Liver (tissue), 9 donors: Measurements from ENCODE around the gene PBOV1. TPM values are rescaled to one million over a fixed set of nuclear protein-coding genes. Genes with fewer than 3 reads are reported as not detected.

Source experiments
- DNase-seq: peaks from one replicate; pipeline ENCODE4 v3.0.0-alpha.2; 2017; ENCODE audit warnings: low spot score
- H3K27ac ChIP-seq, 2 donors: one replicate each; pipeline ENCODE4 v1.7.0; 2013; ENCODE audit warnings: inconsistent platforms in 2 of 2, low read length in 2 of 2, control low read depth in 1 of 2, low read depth in 1 of 2, mild to moderate bottlenecking in 1 of 2
- H3K27me3 ChIP-seq, 4 donors: one replicate each; pipeline versions ENCODE4 v1.6.1 to v1.7.0; 2013; ENCODE audit warnings: low read length in 3 of 4, inconsistent platforms in 1 of 4, mild to moderate bottlenecking in 1 of 4, moderate library complexity in 1 of 4; ENCODE audit not compliant: control insufficient read depth in 4 of 4, insufficient read depth in 4 of 4
- H3K36me3 ChIP-seq, 4 donors: one replicate each; pipeline versions ENCODE4 v1.6.1 to v1.7.0; 2013; ENCODE audit warnings: low read length in 3 of 4, mild to moderate bottlenecking in 3 of 4, low read depth in 1 of 4, moderate library complexity in 1 of 4; ENCODE audit not compliant: control insufficient read depth in 4 of 4, insufficient read depth in 3 of 4
- H3K4me1 ChIP-seq, 4 donors: one replicate each; pipeline versions ENCODE4 v1.6.1 to v1.7.0; 2013; ENCODE audit warnings: low read length in 3 of 4, mild to moderate bottlenecking in 3 of 4, moderate library complexity in 1 of 4; ENCODE audit not compliant: control insufficient read depth in 4 of 4, insufficient read depth in 4 of 4
- H3K4me3 ChIP-seq, 3 donors: one replicate each; pipeline versions ENCODE4 v1.6.1 to v1.7.0; 2013; ENCODE audit warnings: low read length in 3 of 3, control low read depth in 1 of 3, low read depth in 1 of 3, mild to moderate bottlenecking in 1 of 3
- H3K9ac ChIP-seq, 2 donors: one replicate each; pipeline ENCODE4 v1.7.0; 2013; ENCODE audit warnings: low read length in 2 of 2, mild to moderate bottlenecking in 2 of 2, moderate library complexity in 2 of 2, control low read depth in 1 of 2, low read depth in 1 of 2
- H3K9me3 ChIP-seq, 4 donors: one replicate each; pipeline versions ENCODE4 v1.6.1 to v1.7.0; 2013; ENCODE audit warnings: low read length in 3 of 4; ENCODE audit not compliant: control insufficient read depth in 4 of 4
- EGR1 ChIP-seq, 2 donors: IDR thresholded peaks; 2 replicates each; pipeline ENCODE4 v1.6.1; 2016 to 2018; ENCODE audit warnings: antibody characterized with exemption in 2 of 2, low read depth in 2 of 2
- FOXA1 ChIP-seq: IDR thresholded peaks from 2 replicates; pipeline ENCODE4 v1.6.1; 2016; ENCODE audit warnings: antibody characterized with exemption
- FOXA2 ChIP-seq: IDR thresholded peaks from 2 replicates; pipeline ENCODE4 v1.6.1; 2016; ENCODE audit warnings: antibody characterized with exemption
- GABPA ChIP-seq, 2 donors: IDR thresholded peaks in 1 of 2; conservative IDR thresholded peaks in 1 of 2; 2 replicates each; pipeline ENCODE4 v1.6.1; 2016; ENCODE audit warnings: antibody characterized with exemption in 2 of 2, mild to moderate bottlenecking in 1 of 2, moderate library complexity in 1 of 2
- HNF4A ChIP-seq, 2 donors: conservative IDR thresholded peaks; 2 replicates each; pipeline ENCODE4 v1.6.1; 2016; ENCODE audit warnings: antibody characterized with exemption in 2 of 2, mild to moderate bottlenecking in 2 of 2
- HNF4G ChIP-seq: IDR thresholded peaks from 2 replicates; pipeline ENCODE4 v1.6.1; 2016; ENCODE audit warnings: antibody characterized with exemption
- JUND ChIP-seq, 2 donors: IDR thresholded peaks; 2 replicates each; pipeline ENCODE4 v1.6.1; 2016; ENCODE audit warnings: antibody characterized with exemption in 2 of 2
- NR2F2 ChIP-seq: IDR thresholded peaks from 2 replicates; pipeline ENCODE4 v1.6.1; 2016; ENCODE audit warnings: antibody characterized with exemption
- RAD21 ChIP-seq, 2 donors: IDR thresholded peaks; 2 replicates each; pipeline ENCODE4 v1.6.1; 2016; ENCODE audit warnings: antibody characterized with exemption in 2 of 2, mild to moderate bottlenecking in 2 of 2
- RXRA ChIP-seq, 2 donors: IDR thresholded peaks; 2 replicates each; pipeline ENCODE4 v1.6.1; 2017 to 2018; ENCODE audit warnings: antibody characterized with exemption in 2 of 2, mild to moderate bottlenecking in 1 of 2
- SP1 ChIP-seq: IDR thresholded peaks from 2 replicates; pipeline ENCODE4 v1.6.1; 2018; ENCODE audit warnings: antibody characterized with exemption, mild to moderate bottlenecking
- TAF1 ChIP-seq: conservative IDR thresholded peaks from 2 replicates; pipeline ENCODE4 v1.6.1; 2016; ENCODE audit warnings: antibody characterized with exemption, mild to moderate bottlenecking
- YY1 ChIP-seq: IDR thresholded peaks from 2 replicates; pipeline ENCODE4 v1.6.1; 2016; ENCODE audit warnings: antibody characterized with exemption, mild to moderate bottlenecking
- WGBS: extraction: QIAGEN DNeasy Blood & Tissue Kit; methylation state at CpG from one replicate; pipeline ENCODE4 v1.1.7; 2013; 5-methylcytosine and 5-hydroxymethylcytosine counted together
- polyA plus RNA-seq, 2 donors: library from polyadenylated mRNA; stranded (reverse) in 1 of 2; unstranded in 1 of 2; fragments of 200-250 nt in 1 of 2; fragments of >200 nt in 1 of 2; fragmentation: Nextera tagmentation in 1 of 2; extraction: Ambion mirVana in 1 of 2; gene quantifications; one replicate each; pipeline versions ENCODE4 v1.2.1 to v1.2.3, GENCODE V29; 2013 to 2015
- total RNA-seq, 2 donors: library from RNA; depleted of rRNA; stranded (reverse); fragments of >200 nt; gene quantifications; one replicate each; pipeline ENCODE4 v1.2.3, GENCODE V29; 2014
- TF ChIP-seq, protein P1 (sequence below): IDR thresholded peaks from 2 replicates; pipeline ENCODE4 v1.6.1; 2016; ENCODE audit warnings: antibody characterized with exemption
- TF ChIP-seq, protein P2 (sequence below): fragments of 150-350 bp; IDR thresholded peaks from 2 replicates; pipeline ENCODE4 v1.5.1; 2017; ENCODE audit warnings: improper control_type of control experiment, low read depth, low read length; ENCODE audit not compliant: missing input control
- TF ChIP-seq, protein P3 (sequence below): IDR thresholded peaks from 2 replicates; pipeline ENCODE4 v1.6.1; 2016; ENCODE audit warnings: antibody characterized with exemption, mild to moderate bottlenecking
- TF ChIP-seq, protein P4 (sequence below): IDR thresholded peaks from 2 replicates; pipeline ENCODE4 v1.6.1; 2016; ENCODE audit warnings: antibody characterized with exemption
- TF ChIP-seq, protein P5 (sequence below): IDR thresholded peaks from 2 replicates; pipeline ENCODE4 v1.6.1; 2016; ENCODE audit warnings: antibody characterized with exemption
- donor health status: healthy.
- donor health status: healthy.
- donor health status: healthy.
- donor health status: healthy.
- donor health status: healthy.

The PBOV1 gene
- total and polyA plus RNA-seq, 4 donors: not detected

DNA sequence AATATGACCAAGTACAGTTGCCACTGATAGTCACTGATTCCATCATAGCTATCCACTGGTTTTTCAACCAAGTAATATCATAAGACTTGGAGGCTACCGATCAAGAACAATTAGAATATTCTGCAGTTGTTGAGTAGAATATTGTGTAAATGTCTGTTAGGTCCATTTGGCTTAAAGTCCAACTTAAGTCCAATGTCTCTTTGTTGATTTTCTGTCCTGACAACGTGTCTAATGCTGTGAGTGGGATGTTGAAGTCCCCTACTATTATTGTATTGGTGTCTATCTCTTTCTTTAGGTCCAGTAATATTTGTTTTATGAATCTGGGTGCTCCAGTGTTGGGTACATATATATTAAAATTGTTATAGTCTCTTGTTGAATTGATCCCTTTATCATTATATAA is 42.7 kb downstream of the PBOV1 start:
- TF ChIP-seq YY1 (no peak), SP1 (no peak), JUND (IDR thresholded peaks at IDR 0.05) (no peak), TAF1 (no peak), EGR1 (IDR thresholded peaks at IDR 0.05; ENCODE audit: low read depth in 2 of 2) (no peak), RXRA (IDR thresholded peaks at IDR 0.05) (no peak), NR2F2 (no peak), GABPA (IDR thresholded peaks at IDR 0.05 in 1 of 2, conservative IDR thresholded peaks at IDR 0.05 in 1 of 2) (no peak), FOXA2 (no peak), FOXA1 (no peak), HNF4A (conservative IDR thresholded peaks at IDR 0.05) (no peak), HNF4G (no peak), RAD21 (IDR thresholded peaks at IDR 0.05) (no peak)
- TF ChIP-seq, protein P1, sequence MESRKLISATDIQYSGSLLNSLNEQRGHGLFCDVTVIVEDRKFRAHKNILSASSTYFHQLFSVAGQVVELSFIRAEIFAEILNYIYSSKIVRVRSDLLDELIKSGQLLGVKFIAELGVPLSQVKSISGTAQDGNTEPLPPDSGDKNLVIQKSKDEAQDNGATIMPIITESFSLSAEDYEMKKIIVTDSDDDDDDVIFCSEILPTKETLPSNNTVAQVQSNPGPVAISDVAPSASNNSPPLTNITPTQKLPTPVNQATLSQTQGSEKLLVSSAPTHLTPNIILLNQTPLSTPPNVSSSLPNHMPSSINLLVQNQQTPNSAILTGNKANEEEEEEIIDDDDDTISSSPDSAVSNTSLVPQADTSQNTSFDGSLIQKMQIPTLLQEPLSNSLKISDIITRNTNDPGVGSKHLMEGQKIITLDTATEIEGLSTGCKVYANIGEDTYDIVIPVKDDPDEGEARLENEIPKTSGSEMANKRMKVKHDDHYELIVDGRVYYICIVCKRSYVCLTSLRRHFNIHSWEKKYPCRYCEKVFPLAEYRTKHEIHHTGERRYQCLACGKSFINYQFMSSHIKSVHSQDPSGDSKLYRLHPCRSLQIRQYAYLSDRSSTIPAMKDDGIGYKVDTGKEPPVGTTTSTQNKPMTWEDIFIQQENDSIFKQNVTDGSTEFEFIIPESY: no peak
- TF ChIP-seq, protein P2, sequence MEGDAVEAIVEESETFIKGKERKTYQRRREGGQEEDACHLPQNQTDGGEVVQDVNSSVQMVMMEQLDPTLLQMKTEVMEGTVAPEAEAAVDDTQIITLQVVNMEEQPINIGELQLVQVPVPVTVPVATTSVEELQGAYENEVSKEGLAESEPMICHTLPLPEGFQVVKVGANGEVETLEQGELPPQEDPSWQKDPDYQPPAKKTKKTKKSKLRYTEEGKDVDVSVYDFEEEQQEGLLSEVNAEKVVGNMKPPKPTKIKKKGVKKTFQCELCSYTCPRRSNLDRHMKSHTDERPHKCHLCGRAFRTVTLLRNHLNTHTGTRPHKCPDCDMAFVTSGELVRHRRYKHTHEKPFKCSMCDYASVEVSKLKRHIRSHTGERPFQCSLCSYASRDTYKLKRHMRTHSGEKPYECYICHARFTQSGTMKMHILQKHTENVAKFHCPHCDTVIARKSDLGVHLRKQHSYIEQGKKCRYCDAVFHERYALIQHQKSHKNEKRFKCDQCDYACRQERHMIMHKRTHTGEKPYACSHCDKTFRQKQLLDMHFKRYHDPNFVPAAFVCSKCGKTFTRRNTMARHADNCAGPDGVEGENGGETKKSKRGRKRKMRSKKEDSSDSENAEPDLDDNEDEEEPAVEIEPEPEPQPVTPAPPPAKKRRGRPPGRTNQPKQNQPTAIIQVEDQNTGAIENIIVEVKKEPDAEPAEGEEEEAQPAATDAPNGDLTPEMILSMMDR: no peak
- TF ChIP-seq, protein P3, sequence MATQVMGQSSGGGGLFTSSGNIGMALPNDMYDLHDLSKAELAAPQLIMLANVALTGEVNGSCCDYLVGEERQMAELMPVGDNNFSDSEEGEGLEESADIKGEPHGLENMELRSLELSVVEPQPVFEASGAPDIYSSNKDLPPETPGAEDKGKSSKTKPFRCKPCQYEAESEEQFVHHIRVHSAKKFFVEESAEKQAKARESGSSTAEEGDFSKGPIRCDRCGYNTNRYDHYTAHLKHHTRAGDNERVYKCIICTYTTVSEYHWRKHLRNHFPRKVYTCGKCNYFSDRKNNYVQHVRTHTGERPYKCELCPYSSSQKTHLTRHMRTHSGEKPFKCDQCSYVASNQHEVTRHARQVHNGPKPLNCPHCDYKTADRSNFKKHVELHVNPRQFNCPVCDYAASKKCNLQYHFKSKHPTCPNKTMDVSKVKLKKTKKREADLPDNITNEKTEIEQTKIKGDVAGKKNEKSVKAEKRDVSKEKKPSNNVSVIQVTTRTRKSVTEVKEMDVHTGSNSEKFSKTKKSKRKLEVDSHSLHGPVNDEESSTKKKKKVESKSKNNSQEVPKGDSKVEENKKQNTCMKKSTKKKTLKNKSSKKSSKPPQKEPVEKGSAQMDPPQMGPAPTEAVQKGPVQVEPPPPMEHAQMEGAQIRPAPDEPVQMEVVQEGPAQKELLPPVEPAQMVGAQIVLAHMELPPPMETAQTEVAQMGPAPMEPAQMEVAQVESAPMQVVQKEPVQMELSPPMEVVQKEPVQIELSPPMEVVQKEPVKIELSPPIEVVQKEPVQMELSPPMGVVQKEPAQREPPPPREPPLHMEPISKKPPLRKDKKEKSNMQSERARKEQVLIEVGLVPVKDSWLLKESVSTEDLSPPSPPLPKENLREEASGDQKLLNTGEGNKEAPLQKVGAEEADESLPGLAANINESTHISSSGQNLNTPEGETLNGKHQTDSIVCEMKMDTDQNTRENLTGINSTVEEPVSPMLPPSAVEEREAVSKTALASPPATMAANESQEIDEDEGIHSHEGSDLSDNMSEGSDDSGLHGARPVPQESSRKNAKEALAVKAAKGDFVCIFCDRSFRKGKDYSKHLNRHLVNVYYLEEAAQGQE: no peak
- TF ChIP-seq, protein P4, sequence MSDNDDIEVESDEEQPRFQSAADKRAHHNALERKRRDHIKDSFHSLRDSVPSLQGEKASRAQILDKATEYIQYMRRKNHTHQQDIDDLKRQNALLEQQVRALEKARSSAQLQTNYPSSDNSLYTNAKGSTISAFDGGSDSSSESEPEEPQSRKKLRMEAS: no peak
- TF ChIP-seq, protein P5, sequence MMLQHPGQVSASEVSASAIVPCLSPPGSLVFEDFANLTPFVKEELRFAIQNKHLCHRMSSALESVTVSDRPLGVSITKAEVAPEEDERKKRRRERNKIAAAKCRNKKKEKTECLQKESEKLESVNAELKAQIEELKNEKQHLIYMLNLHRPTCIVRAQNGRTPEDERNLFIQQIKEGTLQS: no peak

More for the DNA sequence above, 42.7 kb downstream of the PBOV1 start:
- Histone ChIP-seq H3K4me1 (no peaks in the 10 kb centered on the region), H3K9me3 (peaks cover 3 to 5% (median 4%) of the 10 kb centered on the region in 4 donors), H3K4me3 (no peak overlapping the region), H3K27ac (no peak overlapping the region), H3K36me3 (no peaks in the 10 kb centered on the region), H3K9ac (no peak overlapping the region), H3K27me3 (no peaks in the 10 kb centered on the region)
- WGBS: 67% methylated on average over 2 of the region's 2 CpGs
- DNase-seq: no peak

Other genes starting within 250 kb of the PBOV1 start
- gene PERP, start 111.1 kb downstream of the PBOV1 start, total RNA-seq: 10 to 100 TPM; 14.7 to 23.8 TPM
- gene PERP, start 111.1 kb downstream of the PBOV1 start, polyA plus RNA-seq: 10 to 100 TPM; 36.8 to 57.8 TPM
- gene ARFGEF3, start 56.6 kb downstream of the PBOV1 start, total RNA-seq: under 1 TPM; 0.19 to 0.33 TPM
- gene ARFGEF3, start 56.6 kb downstream of the PBOV1 start, polyA plus RNA-seq: under 1 TPM; 0.06 to 0.13 TPM
- not detected for gene SMIM28, start 159.4 kb upstream of the PBOV1 start, total RNA-seq
- gene SMIM28, start 159.4 kb upstream of the PBOV1 start, polyA plus RNA-seq: not detected
- 10 to 100 TPM in 1 of 2 donors, 1 to 10 TPM in 1; 5.6 to 12.0 TPM for gene HEBP2, start 185.7 kb upstream of the PBOV1 start, total RNA-seq
- gene HEBP2, start 185.7 kb upstream of the PBOV1 start, polyA plus RNA-seq: 10 to 100 TPM; 21.7 to 58.0 TPM